WTC11 (cell line): ENCODE results near the gene KPNA3. TPM values are rescaled to one million over a fixed set of nuclear protein-coding genes. Genes with fewer than 3 reads are reported as not detected.
A peak's percentile ranks its signal among the peaks of the same experiment; 100 is the strongest.

ENCODE experiments used
- ATAC-seq: fragments of 200-7000 bp; cut with Tn5 transposase; 2 replicates; pipeline ENCODE4 v1.10.0; 2021; ENCODE audit warnings: mild to moderate bottlenecking, moderate library complexity
- CTCF ChIA-PET: fragments of 300-600 bp; sonication (Branson Sonifier 250); formaldehyde crosslinking; loops from one replicate; lab custom pipeline; 2021; ENCODE audit warnings: antibody characterized with exemption; lab: Charles Lee
- POLR2A ChIA-PET: fragments of 350-600 bp; sonication (Branson Sonifier 250); formaldehyde crosslinking; loops from one replicate; lab custom pipeline; 2021; ENCODE audit warnings: antibody characterized with exemption; lab: Charles Lee
- DNase-seq: peaks from one replicate; pipeline ENCODE4 v3.0.0; 2021; ENCODE audit warnings: low spot score
- H3K27ac Mint-ChIP-seq: 2 replicates; pipeline ENCODE4 v1.8.0; 2021; ENCODE audit warnings: mixed read lengths
- H3K27me3 Mint-ChIP-seq: 2 replicates; pipeline ENCODE4 v1.8.0; 2021; ENCODE audit warnings: low read depth, mild to moderate bottlenecking, moderate library complexity, mixed read lengths
- H3K36me3 Mint-ChIP-seq: 2 replicates; pipeline ENCODE4 v1.8.0; 2021; ENCODE audit warnings: mixed read lengths
- H3K4me1 Mint-ChIP-seq: 2 replicates; pipeline ENCODE4 v1.8.0; 2022; ENCODE audit warnings: mixed read lengths
- H3K4me3 Mint-ChIP-seq: 2 replicates; pipeline ENCODE4 v1.8.0; 2021; ENCODE audit warnings: mild to moderate bottlenecking, moderate library complexity, mixed read lengths
- H3K9me3 Mint-ChIP-seq: 2 replicates; pipeline ENCODE4 v1.8.0; 2021; ENCODE audit warnings: mixed read lengths
- E2F5 ChIP-seq: sonication (generic); formaldehyde crosslinking; IDR thresholded peaks from 2 replicates; pipeline ENCODE4 v1.8.1; 2022; ENCODE audit warnings: mild to moderate bottlenecking, moderate library complexity, missing genetic modification reagents
- GABPB1 ChIP-seq: sonication (generic); formaldehyde crosslinking; IDR thresholded peaks from 2 replicates; pipeline ENCODE4 v1.8.1; 2023; ENCODE audit warnings: mild to moderate bottlenecking, missing genetic modification reagents
- IRF1 ChIP-seq: sonication (generic); formaldehyde crosslinking; IDR thresholded peaks from 2 replicates; pipeline ENCODE4 v1.8.0; 2023; ENCODE audit warnings: missing genetic modification reagents
- MXD4 ChIP-seq: fragments of 250-450 bp; sonication (Bioruptor Pico); IDR thresholded peaks from 2 replicates; pipeline ENCODE4 v1.8.0; 2021; ENCODE audit warnings: mild to moderate bottlenecking, moderate library complexity, borderline replicate concordance
- NFATC4 ChIP-seq: fragments of 250-450 bp; sonication (Bioruptor Pico); IDR thresholded peaks from 2 replicates; pipeline ENCODE4 v1.9.0; 2021; ENCODE audit warnings: mild to moderate bottlenecking
- NFYB ChIP-seq: sonication (generic); formaldehyde crosslinking; conservative IDR thresholded peaks from 2 replicates; pipeline ENCODE4 v1.8.0; 2022; ENCODE audit warnings: low read depth, missing genetic modification reagents
- PRDM15 ChIP-seq: sonication (generic); formaldehyde crosslinking; IDR thresholded peaks from 2 replicates; pipeline ENCODE4 v1.8.0; 2022; ENCODE audit warnings: missing genetic modification reagents
- PRRX2 ChIP-seq: fragments of 250-450 bp; sonication (Bioruptor Pico); IDR thresholded peaks from 2 replicates; pipeline ENCODE4 v1.8.0; 2021; ENCODE audit warnings: mild to moderate bottlenecking
- RELA ChIP-seq: sonication (generic); formaldehyde crosslinking; IDR thresholded peaks from 2 replicates; pipeline ENCODE4 v1.8.1; 2022; ENCODE audit warnings: missing genetic modification reagents, mild to moderate bottlenecking, borderline replicate concordance
- TCF7 ChIP-seq: sonication (generic); formaldehyde crosslinking; IDR thresholded peaks from 2 replicates; pipeline ENCODE4 v1.8.0; 2022; ENCODE audit warnings: mild to moderate bottlenecking, low read depth, missing genetic modification reagents, moderate library complexity
- ZNF317 ChIP-seq: sonication (generic); formaldehyde crosslinking; IDR thresholded peaks from 2 replicates; pipeline ENCODE4 v1.8.1; 2023; ENCODE audit warnings: low read depth, mild to moderate bottlenecking, moderate library complexity, missing genetic modification reagents, borderline replicate concordance
- ZNF416 ChIP-seq: fragments of 250-450 bp; sonication (Bioruptor Pico); IDR thresholded peaks from 2 replicates; pipeline ENCODE4 v1.9.0; 2021; ENCODE audit warnings: mild to moderate bottlenecking, inconsistent platforms
- ZNF532 ChIP-seq: fragments of 250-450 bp; sonication (Bioruptor Pico); IDR thresholded peaks from 2 replicates; pipeline ENCODE4 v1.9.0; 2021; ENCODE audit warnings: mild to moderate bottlenecking, borderline replicate concordance
- total RNA-seq: library from RNA; stranded (reverse); gene quantifications from 3 replicates; pipeline ENCODE4 v1.2.3, GENCODE V29; 2021
- TF ChIP-seq, protein P1 (sequence below): fragments of 250-450 bp; sonication (Bioruptor Pico); IDR thresholded peaks from 2 replicates; pipeline ENCODE4 v1.9.0; 2021; ENCODE audit warnings: mild to moderate bottlenecking
- TF ChIP-seq, protein P2 (sequence below): sonication (generic); formaldehyde crosslinking; IDR thresholded peaks from 2 replicates; pipeline ENCODE4 v1.8.1; 2022; ENCODE audit warnings: mild to moderate bottlenecking, missing genetic modification reagents, moderate library complexity, borderline replicate concordance
- TF ChIP-seq, protein P3 (sequence below): sonication (generic); formaldehyde crosslinking; IDR thresholded peaks from 2 replicates; pipeline ENCODE4 v1.8.1; 2023; ENCODE audit warnings: mild to moderate bottlenecking, missing genetic modification reagents, moderate library complexity
- TF ChIP-seq, protein P4 (sequence below): fragments of 250-450 bp; sonication (Bioruptor Pico); IDR thresholded peaks from 2 replicates; pipeline ENCODE4 v1.8.0; 2021; ENCODE audit warnings: mild to moderate bottlenecking

KPNA3 gene
- total RNA-seq, 1 experiment from 2014 or later = 44.4 TPM

DNA sequence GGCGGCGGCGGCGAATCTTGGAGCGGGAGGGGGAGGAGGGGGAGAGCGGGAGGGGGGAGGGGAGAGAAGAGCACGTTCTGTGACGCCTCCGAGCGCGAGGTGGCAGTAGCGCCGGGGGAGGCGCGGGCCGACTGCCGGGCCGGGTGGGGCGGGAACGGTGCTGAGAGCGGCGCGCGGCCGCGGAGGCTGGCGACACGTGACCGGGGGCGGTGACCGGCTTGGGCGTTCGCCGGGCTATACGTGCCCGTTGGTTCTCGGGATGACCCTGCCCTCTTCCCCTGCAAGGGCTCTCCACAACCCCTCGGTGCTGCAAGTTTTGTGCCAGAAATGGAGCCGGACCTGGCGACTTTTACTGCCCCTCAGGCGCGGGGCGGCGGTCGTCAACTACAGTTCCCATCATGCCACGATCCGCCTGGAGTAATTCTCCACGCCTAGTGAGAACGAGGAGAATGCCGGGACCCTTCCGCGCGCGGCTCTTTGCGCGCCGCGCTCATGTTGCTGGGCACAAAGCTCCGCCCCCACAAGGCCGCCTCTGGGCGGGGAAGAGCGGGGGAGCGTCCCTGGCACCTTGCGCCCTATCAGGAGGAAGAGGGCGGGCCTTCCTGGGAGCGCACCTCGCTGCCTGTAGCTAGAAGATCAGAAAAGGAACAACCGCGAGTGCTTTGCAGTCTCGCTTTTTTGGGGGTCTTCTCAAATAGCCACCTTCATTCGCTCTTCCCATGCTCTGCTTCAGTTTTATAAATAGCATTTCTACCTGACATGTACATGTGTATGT, at the start of gene KPNA3 (continued):
- peak; percentile 80 for TF ChIP-seq E2F5 (CRISPR knock-in tag)

DNA sequence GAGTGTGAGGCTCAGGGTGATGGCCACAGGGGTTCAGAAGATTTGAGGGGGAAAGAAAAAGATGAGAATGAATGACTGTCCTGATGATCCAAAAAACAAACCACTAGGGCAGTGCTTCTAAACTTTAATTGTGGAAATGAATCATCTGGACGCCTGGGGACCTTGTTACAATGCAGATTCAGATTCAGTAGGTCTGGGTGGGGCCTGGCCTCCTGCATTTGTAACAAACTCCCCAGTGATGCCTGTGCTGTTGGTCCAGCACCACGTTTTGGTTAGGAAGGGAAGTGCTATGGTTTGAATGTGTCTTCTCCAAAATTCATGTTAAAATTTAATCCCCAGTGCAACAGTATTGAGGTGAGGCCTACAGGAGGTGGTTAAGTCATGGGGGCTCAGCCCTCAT, 49.5 kb upstream of the KPNA3 start:
- Mint-ChIP-seq H3K36me3 (no peaks in the 10 kb centered on the region), H3K9me3 (peaks cover 8% of the 10 kb centered on the region), H3K4me1 (peaks cover 24% of the 10 kb centered on the region), H3K27ac (no peak overlapping the region), H3K27me3 (peaks cover 3% of the 10 kb centered on the region; the same call in 1 of the 2 replicates), H3K4me3 (no peak overlapping the region)
- no peak for ATAC-seq
- CTCF ChIA-PET = no interaction called here
- no peak for DNase-seq
- POLR2A ChIA-PET = no interaction called here
- TF ChIP-seq MXD4 (CRISPR knock-in tag) (no peak), PRDM15 (CRISPR knock-in tag) (no peak), NFYB (CRISPR knock-in tag) (no peak), E2F5 (CRISPR knock-in tag) (no peak), PRRX2 (CRISPR knock-in tag) (no peak), TCF7 (CRISPR knock-in tag) (no peak), GABPB1 (CRISPR knock-in tag) (no peak), IRF1 (CRISPR knock-in tag) (no peak), ZNF416 (CRISPR knock-in tag) (no peak), NFATC4 (no peak), ZNF317 (CRISPR knock-in tag) (no peak), RELA (CRISPR knock-in tag) (no peak), ZNF532 (CRISPR knock-in tag) (no peak)
- TF ChIP-seq, protein P1, sequence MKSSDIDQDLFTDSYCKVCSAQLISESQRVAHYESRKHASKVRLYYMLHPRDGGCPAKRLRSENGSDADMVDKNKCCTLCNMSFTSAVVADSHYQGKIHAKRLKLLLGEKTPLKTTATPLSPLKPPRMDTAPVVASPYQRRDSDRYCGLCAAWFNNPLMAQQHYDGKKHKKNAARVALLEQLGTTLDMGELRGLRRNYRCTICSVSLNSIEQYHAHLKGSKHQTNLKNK (CRISPR knock-in tag) = no peak
- TF ChIP-seq, protein P2, sequence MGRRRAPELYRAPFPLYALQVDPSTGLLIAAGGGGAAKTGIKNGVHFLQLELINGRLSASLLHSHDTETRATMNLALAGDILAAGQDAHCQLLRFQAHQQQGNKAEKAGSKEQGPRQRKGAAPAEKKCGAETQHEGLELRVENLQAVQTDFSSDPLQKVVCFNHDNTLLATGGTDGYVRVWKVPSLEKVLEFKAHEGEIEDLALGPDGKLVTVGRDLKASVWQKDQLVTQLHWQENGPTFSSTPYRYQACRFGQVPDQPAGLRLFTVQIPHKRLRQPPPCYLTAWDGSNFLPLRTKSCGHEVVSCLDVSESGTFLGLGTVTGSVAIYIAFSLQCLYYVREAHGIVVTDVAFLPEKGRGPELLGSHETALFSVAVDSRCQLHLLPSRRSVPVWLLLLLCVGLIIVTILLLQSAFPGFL (CRISPR knock-in tag) = no peak
- TF ChIP-seq, protein P3, sequence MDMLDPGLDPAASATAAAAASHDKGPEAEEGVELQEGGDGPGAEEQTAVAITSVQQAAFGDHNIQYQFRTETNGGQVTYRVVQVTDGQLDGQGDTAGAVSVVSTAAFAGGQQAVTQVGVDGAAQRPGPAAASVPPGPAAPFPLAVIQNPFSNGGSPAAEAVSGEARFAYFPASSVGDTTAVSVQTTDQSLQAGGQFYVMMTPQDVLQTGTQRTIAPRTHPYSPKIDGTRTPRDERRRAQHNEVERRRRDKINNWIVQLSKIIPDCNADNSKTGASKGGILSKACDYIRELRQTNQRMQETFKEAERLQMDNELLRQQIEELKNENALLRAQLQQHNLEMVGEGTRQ (CRISPR knock-in tag) = no peak
- TF ChIP-seq, protein P4, sequence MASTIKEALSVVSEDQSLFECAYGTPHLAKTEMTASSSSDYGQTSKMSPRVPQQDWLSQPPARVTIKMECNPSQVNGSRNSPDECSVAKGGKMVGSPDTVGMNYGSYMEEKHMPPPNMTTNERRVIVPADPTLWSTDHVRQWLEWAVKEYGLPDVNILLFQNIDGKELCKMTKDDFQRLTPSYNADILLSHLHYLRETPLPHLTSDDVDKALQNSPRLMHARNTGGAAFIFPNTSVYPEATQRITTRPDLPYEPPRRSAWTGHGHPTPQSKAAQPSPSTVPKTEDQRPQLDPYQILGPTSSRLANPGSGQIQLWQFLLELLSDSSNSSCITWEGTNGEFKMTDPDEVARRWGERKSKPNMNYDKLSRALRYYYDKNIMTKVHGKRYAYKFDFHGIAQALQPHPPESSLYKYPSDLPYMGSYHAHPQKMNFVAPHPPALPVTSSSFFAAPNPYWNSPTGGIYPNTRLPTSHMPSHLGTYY (CRISPR knock-in tag) = no peak
